PC-3 (cell line): ENCODE measurements around the gene RETREG1. TPM values are rescaled to one million over a fixed set of nuclear protein-coding genes. Genes with fewer than 3 reads are reported as not detected.
"Not testable (repeated sequence)": the region's sequence is repeated elsewhere in the genome, so short reads cannot be mapped to it uniquely, and the experiment has no call there.

Experiments used
- ATAC-seq: fragments of 200-7000 bp; cut with Tn5 transposase; 2 replicates; pipeline ENCODE4 v1.9.1; 2020; ENCODE audit warnings: mild to moderate bottlenecking, moderate library complexity
- BruUV-seq: library from RNA; stranded (reverse); fragments of 400-500 nt; replicated peaks from 2 replicates; lab custom pipeline; 2021; lab: Mats Ljungman, UMichigan
- CTCF ChIA-PET: fragments of 300-600 bp; sonication (Branson Sonifier 250); formaldehyde crosslinking; loops from one replicate; lab custom pipeline; 2022; ENCODE audit warnings: antibody characterized with exemption; lab: Charles Lee
- POLR2A ChIA-PET: fragments of 300-600 bp; sonication (Branson Sonifier 250); formaldehyde crosslinking; loops from one replicate; lab custom pipeline; 2022; ENCODE audit warnings: antibody characterized with exemption; ENCODE audit not compliant: unreplicated experiment; lab: Charles Lee
- DNase-seq: peaks from one replicate; pipeline ENCODE4 v3.0.0-alpha.2; 2015
- H2AFZ ChIP-seq: fragments of 300-600 bp; sonication (generic); 2 replicates; pipeline ENCODE4 v1.6.0; 2016; ENCODE audit warnings: antibody characterized with exemption, low read length
- H3F3A ChIP-seq: fragments of 300-600 bp; sonication (generic); one replicate; pipeline ENCODE4 v1.6.0; 2017; ENCODE audit warnings: antibody characterized with exemption, low read length, control low read depth, mild to moderate bottlenecking; ENCODE audit not compliant: unreplicated experiment
- H3K27ac ChIP-seq: fragments of 300-600 bp; sonication (generic); 2 replicates; pipeline ENCODE4 v1.5.1; 2016; ENCODE audit warnings: mild to moderate bottlenecking, low read length
- H3K27me3 ChIP-seq: fragments of 300-600 bp; sonication (generic); 2 replicates; pipeline ENCODE4 v1.6.1; 2016; ENCODE audit warnings: low read length, mixed read lengths
- H3K36me3 ChIP-seq: fragments of 300-600 bp; sonication (generic); 2 replicates; pipeline ENCODE4 v1.6.1; 2016; ENCODE audit warnings: low read depth, mixed run types, low read length, mixed read lengths
- H3K4me1 ChIP-seq: fragments of 300-600 bp; sonication (generic); 2 replicates; pipeline ENCODE4 v1.5.1; 2016; ENCODE audit warnings: low read length; ENCODE audit not compliant: insufficient read depth
- H3K4me2 ChIP-seq: fragments of 300-600 bp; sonication (generic); 2 replicates; pipeline ENCODE4 v1.6.0; 2016; ENCODE audit warnings: low read length
- H3K4me3 ChIP-seq: fragments of 300-600 bp; sonication (generic); 2 replicates; pipeline ENCODE4 v1.5.1; 2016; ENCODE audit warnings: mild to moderate bottlenecking, low read length, mixed read lengths
- H3K79me2 ChIP-seq: fragments of 300-600 bp; sonication (generic); 2 replicates; pipeline ENCODE4 v1.6.1; 2017; ENCODE audit warnings: low read length, mixed read lengths
- H3K9ac ChIP-seq: fragments of 300-600 bp; sonication (generic); 2 replicates; pipeline ENCODE4 v1.6.0; 2016; ENCODE audit warnings: mild to moderate bottlenecking, low read length
- H3K9me2 ChIP-seq: fragments of 300-600 bp; sonication (generic); replicated peaks from 2 replicates; pipeline ENCODE4 v1.6.1; 2016; ENCODE audit warnings: mixed run types, low read length, mixed read lengths
- H3K9me3 ChIP-seq: fragments of 300-600 bp; sonication (generic); 2 replicates; pipeline ENCODE4 v1.6.1; 2016; ENCODE audit warnings: low read length, mixed read lengths
- H4K20me1 ChIP-seq: fragments of 300-600 bp; sonication (generic); 2 replicates; pipeline ENCODE4 v1.6.1; 2016; ENCODE audit warnings: low read length, mixed read lengths
- CTCF ChIP-seq: fragments of 300-600 bp; sonication (generic); conservative IDR thresholded peaks from 2 replicates; pipeline ENCODE4 v1.5.1; 2017; ENCODE audit warnings: antibody characterized with exemption, low read depth, mild to moderate bottlenecking, low read length
- EZH2 ChIP-seq: fragments of 300-600 bp; sonication (generic); IDR thresholded peaks from one replicate; pipeline ENCODE4 v1.6.1; 2017; ENCODE audit warnings: antibody characterized with exemption, mild to moderate bottlenecking, low read length; ENCODE audit not compliant: unreplicated experiment
- EZH2phosphoT487 ChIP-seq: fragments of 300-600 bp; sonication (generic); IDR thresholded peaks from 2 replicates; pipeline ENCODE4 v1.6.1; 2018; ENCODE audit warnings: mild to moderate bottlenecking, antibody characterized with exemption, low read length, borderline replicate concordance
- intact Hi-C: fragments of 100-400 bp; cut with micrococcal nuclease; formaldehyde crosslinking; loops from 2 replicates; pipeline ENCODE4 v1.9.0; 2023
- total RNA-seq: library from RNA; depleted of rRNA; stranded (reverse); fragments of >200 nt; gene quantifications from 2 replicates; pipeline ENCODE4 v1.2.3, GENCODE V29; 2014

RETREG1 gene
- total RNA-seq, 1 experiment from 2014 or later: 1.7 TPM

DNA sequence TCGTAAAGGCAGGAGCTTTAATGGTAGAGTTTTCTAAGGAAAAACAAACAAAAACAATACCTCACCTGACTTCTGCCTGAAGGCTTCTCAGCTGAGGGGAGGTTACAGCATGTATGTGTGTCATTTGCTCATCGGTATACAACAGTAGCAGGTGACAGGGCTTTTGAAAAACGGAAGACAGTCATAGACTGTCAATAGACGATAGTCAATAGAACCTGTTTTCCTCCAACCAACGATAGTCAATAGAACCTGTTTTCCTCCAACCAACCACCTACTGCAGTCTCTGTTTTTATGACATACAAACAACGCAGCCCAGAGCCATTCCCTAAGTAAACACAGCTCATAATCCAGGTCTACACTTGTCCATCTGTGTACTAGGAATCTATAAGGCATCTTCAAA is 74.6 kb downstream of the RETREG1 start:
- H3K27ac ChIP-seq: no peak overlapping the region
- H3K4me3 ChIP-seq: no peak overlapping the region
- peaks cover 16% of the 10 kb centered on the region for H3K4me1 ChIP-seq
- ChIA-PET POLR2A (no interaction called here), CTCF (no interaction called here)
- TF ChIP-seq EZH2 (no peak), EZH2phosphoT487 (no peak), CTCF (no peak)
- no peaks in the 10 kb centered on the region for H3K79me2 ChIP-seq
- no peak overlapping the region for H3K4me2 ChIP-seq
- DNase-seq (no peak), ATAC-seq (no peak)
- no peak overlapping the region for H3K9ac ChIP-seq
- intact Hi-C loops: no loop called here
- H3K27me3 ChIP-seq: no peaks in the 10 kb centered on the region
- H2AFZ ChIP-seq: no peak overlapping the region
- H3F3A ChIP-seq: no peaks in the 10 kb centered on the region
- no peaks in the 10 kb centered on the region for H3K9me3 ChIP-seq
- no peaks in the 10 kb centered on the region for H4K20me1 ChIP-seq
- no TSS peak for BruUV-seq
- H3K36me3 ChIP-seq: no peaks in the 10 kb centered on the region
- H3K9me2 ChIP-seq: no peaks in the 10 kb centered on the region

- H3K9ac ChIP-seq, BruUV-seq, H3K27ac ChIP-seq, ATAC-seq, H3K9me3 ChIP-seq, H2AFZ ChIP-seq, intact Hi-C loops, H3K9me2 ChIP-seq, H3K4me3 ChIP-seq, H3K79me2 ChIP-seq, POLR2A ChIA-PET, DNase-seq, H3K4me2 ChIP-seq, H3F3A ChIP-seq, H3K36me3 ChIP-seq, H4K20me1 ChIP-seq, CTCF ChIA-PET, H3K27me3 ChIP-seq: not testable (repeated sequence)
- H3K4me1 ChIP-seq: peaks cover 20% of the 10 kb centered on the region
Observed at GRCh38 chr5:16541592-16541991, 75.2 kb downstream of the RETREG1 start.

GRCh38 chr5:16540421-16540820 is 76.4 kb downstream of the RETREG1 start:
- Histone ChIP-seq H3K9me2 (no peaks in the 10 kb centered on the region), H3K27ac (0 out of 2 replicates have a peak overlapping the region, but pooled peaks have one; percentile 0), H3K9me3 (no peaks in the 10 kb centered on the region), H3K4me2 (no peak overlapping the region), H3K79me2 (no peaks in the 10 kb centered on the region), H3K27me3 (no peaks in the 10 kb centered on the region), H3K4me1 (peaks cover 31% of the 10 kb centered on the region), H3K4me3 (no peak overlapping the region), H3K36me3 (no peaks in the 10 kb centered on the region), H3K9ac (no peak overlapping the region), H3F3A (no peaks in the 10 kb centered on the region), H4K20me1 (no peaks in the 10 kb centered on the region), H2AFZ (no peak overlapping the region)
- ChIA-PET POLR2A (no interaction called here), CTCF (no interaction called here)
- TF ChIP-seq CTCF (no peak), EZH2phosphoT487 (no peak), EZH2 (no peak)
- no TSS peak for BruUV-seq
- intact Hi-C loops: no loop called here
- no peak for ATAC-seq
- peak; percentile 55 for DNase-seq
